ENCODE results near the gene PCDH15.

The PCDH15 gene

DNA sequence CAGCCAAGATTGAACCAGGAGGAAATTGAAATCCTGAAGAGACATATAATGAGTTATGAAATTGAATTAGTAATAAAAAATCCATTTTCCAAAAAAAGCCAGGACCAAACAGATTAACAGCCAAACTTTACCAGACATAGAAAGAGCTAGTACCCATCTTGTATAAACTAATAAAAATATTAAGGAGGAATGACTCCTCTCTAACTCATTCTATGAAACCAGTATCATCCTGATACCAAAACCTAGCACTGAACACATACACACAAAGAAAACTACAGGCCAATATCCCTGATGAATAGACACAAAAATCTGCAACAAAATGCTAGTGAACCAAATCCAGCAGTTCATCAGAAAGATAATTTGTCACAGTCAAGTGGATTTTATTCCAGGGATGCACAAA, 140.6 kb downstream of the PCDH15 start:
- in situ Hi-C loops (cut with MboI; ENCODE audit: low sequenced_read_pairs, unreplicated experiment), result no loop called here
- TF ChIP-seq, protein P1, sequence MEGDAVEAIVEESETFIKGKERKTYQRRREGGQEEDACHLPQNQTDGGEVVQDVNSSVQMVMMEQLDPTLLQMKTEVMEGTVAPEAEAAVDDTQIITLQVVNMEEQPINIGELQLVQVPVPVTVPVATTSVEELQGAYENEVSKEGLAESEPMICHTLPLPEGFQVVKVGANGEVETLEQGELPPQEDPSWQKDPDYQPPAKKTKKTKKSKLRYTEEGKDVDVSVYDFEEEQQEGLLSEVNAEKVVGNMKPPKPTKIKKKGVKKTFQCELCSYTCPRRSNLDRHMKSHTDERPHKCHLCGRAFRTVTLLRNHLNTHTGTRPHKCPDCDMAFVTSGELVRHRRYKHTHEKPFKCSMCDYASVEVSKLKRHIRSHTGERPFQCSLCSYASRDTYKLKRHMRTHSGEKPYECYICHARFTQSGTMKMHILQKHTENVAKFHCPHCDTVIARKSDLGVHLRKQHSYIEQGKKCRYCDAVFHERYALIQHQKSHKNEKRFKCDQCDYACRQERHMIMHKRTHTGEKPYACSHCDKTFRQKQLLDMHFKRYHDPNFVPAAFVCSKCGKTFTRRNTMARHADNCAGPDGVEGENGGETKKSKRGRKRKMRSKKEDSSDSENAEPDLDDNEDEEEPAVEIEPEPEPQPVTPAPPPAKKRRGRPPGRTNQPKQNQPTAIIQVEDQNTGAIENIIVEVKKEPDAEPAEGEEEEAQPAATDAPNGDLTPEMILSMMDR (IDR thresholded peaks at IDR 0.05; ENCODE audit: borderline replicate concordance, control extremely low read depth, extremely low read depth, insufficient read depth, missing control alignments), result no peak
- DNase-seq (ENCODE audit: low spot score), result no peak

DNA sequence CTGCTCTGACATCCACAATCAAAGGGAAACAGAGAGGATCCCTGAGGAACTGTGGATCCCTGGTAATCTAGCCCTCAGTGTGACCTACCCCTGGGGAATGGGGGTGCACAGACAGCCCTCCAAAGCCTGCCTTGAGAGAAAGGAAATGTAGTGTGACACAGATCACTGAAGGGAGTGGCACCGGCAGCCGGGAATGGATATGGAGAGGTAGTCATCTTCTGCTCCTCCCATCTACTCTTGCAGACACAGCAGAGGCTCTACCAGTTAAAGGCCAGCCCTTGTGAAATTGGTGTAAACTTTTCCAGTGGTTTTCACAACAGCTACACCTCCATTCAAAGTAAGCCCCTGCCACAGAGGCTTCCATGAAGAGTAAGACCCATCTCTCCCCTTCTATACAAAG, 144.4 kb downstream of the PCDH15 start:
- in situ Hi-C loops (cut with MboI; ENCODE audit: low sequenced_read_pairs, unreplicated experiment), result no loop called here
- TF ChIP-seq, protein P1 (IDR thresholded peaks at IDR 0.05; ENCODE audit: borderline replicate concordance, control extremely low read depth, extremely low read depth, insufficient read depth, missing control alignments), result no peak
- no peak for DNase-seq (ENCODE audit: low spot score)

DNA sequence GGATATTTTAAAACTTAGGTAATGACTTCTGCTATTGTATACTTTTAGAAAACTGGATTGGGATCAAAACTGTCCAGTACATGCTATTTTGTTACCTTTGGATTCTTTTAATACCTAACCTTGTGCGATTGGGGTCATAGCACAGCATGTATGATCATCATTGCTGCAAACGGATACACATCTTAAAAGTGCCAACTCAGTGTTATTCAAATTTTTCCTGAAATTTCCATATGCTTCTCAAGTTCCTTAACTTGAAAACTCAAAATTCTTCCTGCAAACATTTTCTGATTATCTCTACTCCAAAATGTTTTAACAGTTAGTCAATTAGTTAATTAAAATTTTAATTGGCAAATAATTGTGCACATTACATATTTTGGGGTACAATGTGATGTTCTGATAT, 147.5 kb downstream of the PCDH15 start:
- in situ Hi-C loops (cut with MboI; ENCODE audit: low sequenced_read_pairs, unreplicated experiment), result no loop called here
- DNase-seq (ENCODE audit: low spot score), result no peak
- TF ChIP-seq, protein P1 (IDR thresholded peaks at IDR 0.05; ENCODE audit: borderline replicate concordance, control extremely low read depth, extremely low read depth, insufficient read depth, missing control alignments), result no peak

DNA sequence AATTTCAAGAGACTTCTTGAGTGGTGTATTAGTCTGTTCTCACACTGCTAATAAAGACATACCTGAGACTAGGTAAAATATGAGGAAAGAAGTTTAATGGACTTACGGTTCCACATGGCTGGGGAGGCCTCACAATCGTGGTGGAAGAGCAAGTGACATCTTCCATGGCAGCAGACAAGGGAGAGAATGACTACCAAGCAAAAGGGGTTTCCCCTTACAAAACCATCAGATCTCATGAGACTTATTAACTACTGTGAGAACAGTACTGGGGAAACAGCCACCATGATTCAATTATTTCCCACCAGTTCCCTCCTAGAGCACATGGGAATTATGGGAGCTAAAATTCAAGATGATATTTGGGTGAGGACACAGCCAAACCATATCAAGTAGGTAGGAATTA, 150.5 kb downstream of the PCDH15 start:
- TF ChIP-seq, protein P1 (IDR thresholded peaks at IDR 0.05; ENCODE audit: borderline replicate concordance, control extremely low read depth, extremely low read depth, insufficient read depth, missing control alignments), result no peak
- no peak for DNase-seq (ENCODE audit: low spot score)
- in situ Hi-C loops (cut with MboI; ENCODE audit: low sequenced_read_pairs, unreplicated experiment), result no loop called here

DNA sequence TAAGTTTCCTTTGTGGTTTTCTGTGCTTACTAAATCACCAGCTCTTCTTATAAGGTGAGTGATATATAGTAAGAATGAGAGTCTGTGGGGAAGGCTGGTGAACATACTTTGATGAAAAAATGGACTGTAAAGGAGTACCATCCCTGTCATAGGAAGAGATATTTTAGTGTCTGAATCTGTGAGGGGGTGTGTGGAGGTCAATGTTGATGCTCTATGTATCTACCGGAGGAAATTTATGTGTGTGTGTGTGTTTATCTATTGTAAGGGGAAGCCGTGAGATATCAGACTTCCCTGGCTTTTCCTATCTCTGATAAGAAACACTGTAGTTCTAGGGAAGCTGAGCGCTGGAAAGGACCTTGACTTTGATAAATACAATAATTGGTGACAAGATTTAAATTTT, 179.0 kb downstream of the PCDH15 start:
- in situ Hi-C loops (cut with MboI; ENCODE audit: low sequenced_read_pairs, unreplicated experiment), result no loop called here
- DNase-seq (ENCODE audit: low spot score), result no peak
- TF ChIP-seq, protein P1 (IDR thresholded peaks at IDR 0.05; ENCODE audit: borderline replicate concordance, control extremely low read depth, extremely low read depth, insufficient read depth, missing control alignments), result no peak

DNA sequence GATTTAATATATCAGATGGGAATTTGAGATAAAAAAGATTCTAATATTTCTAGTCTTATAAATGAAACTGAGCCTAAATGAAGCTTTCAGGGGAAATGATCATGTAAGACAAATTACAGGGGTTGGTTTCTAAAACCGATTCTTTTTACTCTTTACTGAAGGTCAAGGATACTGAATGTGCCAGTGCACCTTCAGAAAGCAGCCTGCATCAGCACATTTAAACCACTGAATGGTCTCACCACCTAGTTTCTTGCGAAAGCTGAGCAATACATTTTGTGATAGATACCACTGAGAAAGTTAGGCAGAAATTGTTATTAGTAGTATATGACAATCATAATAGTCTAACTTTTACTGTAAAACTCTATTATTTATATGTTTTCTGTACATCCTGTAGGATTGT, 180.7 kb downstream of the PCDH15 start:
- TF ChIP-seq, protein P1 (IDR thresholded peaks at IDR 0.05; ENCODE audit: borderline replicate concordance, control extremely low read depth, extremely low read depth, insufficient read depth, missing control alignments), result no peak
- no peak for DNase-seq (ENCODE audit: low spot score)
- in situ Hi-C loops (cut with MboI; ENCODE audit: low sequenced_read_pairs, unreplicated experiment), result no loop called here

DNA sequence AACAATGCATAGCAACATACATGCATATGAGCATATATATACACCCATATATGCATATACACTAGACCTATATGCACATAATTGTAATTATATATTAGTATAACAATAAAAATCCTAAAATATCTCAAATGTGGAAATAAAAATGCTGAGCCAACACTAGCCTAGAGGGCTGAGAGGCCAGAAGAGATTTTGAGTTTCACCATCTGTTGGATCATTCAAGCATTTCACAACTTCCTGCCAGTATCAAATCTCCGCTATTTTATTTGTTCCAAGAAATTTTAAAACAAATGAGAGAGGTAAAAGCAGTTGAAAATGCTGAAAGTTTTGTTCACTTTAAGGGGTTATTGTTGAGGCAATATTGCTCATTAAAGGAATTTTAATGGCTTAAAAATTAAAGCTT, 187.0 kb downstream of the PCDH15 start:
- TF ChIP-seq, protein P1 (IDR thresholded peaks at IDR 0.05; ENCODE audit: borderline replicate concordance, control extremely low read depth, extremely low read depth, insufficient read depth, missing control alignments), result no peak
- in situ Hi-C loops (cut with MboI; ENCODE audit: low sequenced_read_pairs, unreplicated experiment), result no loop called here
- no peak for DNase-seq (ENCODE audit: low spot score)
